ENCODE results near the gene POLR1G. TPM values are rescaled to one million over a fixed set of nuclear protein-coding genes. Genes with fewer than 3 reads are reported as not detected.

The POLR1G gene
- total and polyA plus RNA-seq, 8 donors, result 0.55 to 7.2 (median 2.8) TPM; not detected in 2

- no peak for TF ChIP-seq POLR2AphosphoS5 (IDR thresholded peaks at IDR 0.05)
- TF ChIP-seq CTCF (IDR thresholded peaks at IDR 0.05), result no peak
- TF ChIP-seq EP300 (IDR thresholded peaks at IDR 0.05), result no peak
- TF ChIP-seq POLR2A (IDR thresholded peaks at IDR 0.05), result no peak
- H3K9me3 ChIP-seq, result no peaks in the 10 kb centered on the region
- H3K27me3 ChIP-seq, result no peaks in the 10 kb centered on the region
- H3K27ac ChIP-seq, result no peak overlapping the region
- intact Hi-C loops (cut with DNase I; ENCODE audit: low total_unique reads), result no loop called here
- H3K36me3 ChIP-seq, result peaks cover 10 to 96% (median 78%) of the 10 kb centered on the region in 4 donors
- 89 to 95% (median 91%) methylated on average over 12 of the region's 12 CpGs for WGBS, 5 donors
- no peaks in the 10 kb centered on the region for H3K4me1 ChIP-seq
- H3K4me3 ChIP-seq, result no peak overlapping the region
- DNase-seq, result no peak
Measured at GRCh38 chr19:45358213-45358792, 48.1 kb upstream of the POLR1G start.

DNA sequence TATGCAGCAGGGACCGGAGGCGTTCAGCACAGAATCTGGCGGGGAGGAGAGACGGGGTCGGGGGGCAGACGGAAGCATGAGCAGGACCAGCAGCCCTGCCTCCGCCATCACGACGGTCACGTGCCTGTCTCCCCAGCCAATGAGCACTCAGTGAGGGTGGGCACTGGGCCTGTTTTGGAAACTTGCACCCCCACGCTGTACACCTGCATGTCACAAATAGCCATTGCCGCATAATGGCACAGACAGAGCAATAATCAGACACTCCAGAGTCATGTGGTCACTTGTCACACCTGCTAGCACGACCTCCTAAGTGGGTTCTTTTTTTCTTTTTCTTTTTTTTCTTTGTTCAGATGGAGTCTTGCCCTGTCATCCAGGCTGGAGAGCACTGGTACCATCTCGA is 44.8 kb upstream of the POLR1G start:
- Histone ChIP-seq H3K27me3 (no peaks in the 10 kb centered on the region), H3K27ac (no peak overlapping the region), H3K4me1 (no peaks in the 10 kb centered on the region), H3K36me3 (peaks cover 2 to 91% (median 76%) of the 10 kb centered on the region in 4 donors), H3K9me3 (no peaks in the 10 kb centered on the region), H3K4me3 (no peak overlapping the region)
- TF ChIP-seq CTCF (IDR thresholded peaks at IDR 0.05) (no peak), POLR2A (IDR thresholded peaks at IDR 0.05) (no peak), EP300 (IDR thresholded peaks at IDR 0.05) (no peak), POLR2AphosphoS5 (IDR thresholded peaks at IDR 0.05) (no peak)
- WGBS, 5 donors, result 92 to 95% (median 95%) methylated on average over 14 of the region's 14 CpGs
- intact Hi-C loops (cut with DNase I; ENCODE audit: low total_unique reads), result no loop called here
- no peak for DNase-seq

GRCh38 chr19:45362291-45362690 is 44.2 kb upstream of the POLR1G start:
- Histone ChIP-seq H3K9me3 (no peaks in the 10 kb centered on the region), H3K4me3 (no peak overlapping the region), H3K4me1 (no peaks in the 10 kb centered on the region), H3K27me3 (no peaks in the 10 kb centered on the region), H3K36me3 (peaks cover 2 to 86% (median 69%) of the 10 kb centered on the region in 4 donors), H3K27ac (no peak overlapping the region)
- TF ChIP-seq CTCF (IDR thresholded peaks at IDR 0.05), result no peak
- no peak for TF ChIP-seq POLR2A (IDR thresholded peaks at IDR 0.05)
- no peak for TF ChIP-seq EP300 (IDR thresholded peaks at IDR 0.05)
- TF ChIP-seq POLR2AphosphoS5 (IDR thresholded peaks at IDR 0.05), result no peak
- DNase-seq, result no peak
- intact Hi-C loops (cut with DNase I; ENCODE audit: low total_unique reads), result no loop called here
- 90 to 97% (median 93%) methylated on average over 13 to 16 of the region's 16 CpGs for WGBS, 5 donors

GRCh38 chr19:45363861-45364459 is 42.5 kb upstream of the POLR1G start:
- H3K27ac ChIP-seq, result no peak overlapping the region
- peaks cover 2 to 72% (median 60%) of the 10 kb centered on the region in 4 donors for H3K36me3 ChIP-seq
- peaks cover 0 to 4% (median under 1%) of the 10 kb centered on the region in 4 donors for H3K4me1 ChIP-seq
- TF ChIP-seq EP300 (IDR thresholded peaks at IDR 0.05), result no peak
- TF ChIP-seq CTCF (IDR thresholded peaks at IDR 0.05), result no peak
- no peak for TF ChIP-seq POLR2AphosphoS5 (IDR thresholded peaks at IDR 0.05)
- TF ChIP-seq POLR2A (IDR thresholded peaks at IDR 0.05), result no peak
- no peak overlapping the region for H3K4me3 ChIP-seq
- 91 to 97% (median 93%) methylated on average over 30 to 44 of the region's 44 CpGs for WGBS, 5 donors
- H3K9me3 ChIP-seq, result no peaks in the 10 kb centered on the region
- intact Hi-C loops (cut with DNase I; ENCODE audit: low total_unique reads), result no loop called here
- H3K27me3 ChIP-seq, result no peaks in the 10 kb centered on the region
- no peak for DNase-seq

Measured in stomach (tissue), 9 donors.